AG09319 (cell line): Measurements from ENCODE around the gene PNKD.
A peak's percentile ranks its signal among the peaks of the same experiment; 100 is the strongest.

Experiments used
- DNase-seq: peaks from one replicate; pipeline ENCODE4 v3.0.0-alpha.2; 2010; ENCODE audit warnings: low read depth; ENCODE audit errors: extremely low read depth
- CTCF ChIP-seq: IDR thresholded peaks from 2 replicates; pipeline ENCODE4 v1.5.1; 2011; ENCODE audit warnings: low read depth, mild to moderate bottlenecking, inconsistent platforms, low read length, moderate library complexity

The PNKD gene

DNA sequence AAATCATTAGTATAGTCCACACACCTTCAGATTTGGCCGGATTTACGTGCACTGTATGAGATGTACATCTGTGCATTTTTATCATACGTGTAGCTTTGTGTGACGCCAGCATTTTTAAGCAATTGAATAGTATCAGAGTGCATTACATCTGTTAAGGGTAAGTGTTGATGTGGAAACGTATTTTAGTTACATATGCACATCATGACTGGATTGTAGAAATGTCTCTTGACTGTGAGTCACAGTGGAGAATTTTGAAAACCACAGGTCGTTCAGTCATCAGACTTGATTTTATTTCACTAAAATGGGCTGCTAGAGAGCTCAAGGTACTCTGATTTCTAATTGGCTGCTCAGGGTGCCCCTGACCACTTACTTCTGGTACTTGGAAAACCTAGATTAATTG is 14.9 kb upstream of the PNKD start:
- TF ChIP-seq CTCF: no peak
- no peak for DNase-seq

- no peak for TF ChIP-seq CTCF
- no peak for DNase-seq
Measured at GRCh38 chr2:218256612-218257350, 13.5 kb upstream of the PNKD start.

GRCh38 chr2:218257390-218257981 is 12.8 kb upstream of the PNKD start:
- TF ChIP-seq CTCF: peak; percentile 56
- no peak for DNase-seq

DNA sequence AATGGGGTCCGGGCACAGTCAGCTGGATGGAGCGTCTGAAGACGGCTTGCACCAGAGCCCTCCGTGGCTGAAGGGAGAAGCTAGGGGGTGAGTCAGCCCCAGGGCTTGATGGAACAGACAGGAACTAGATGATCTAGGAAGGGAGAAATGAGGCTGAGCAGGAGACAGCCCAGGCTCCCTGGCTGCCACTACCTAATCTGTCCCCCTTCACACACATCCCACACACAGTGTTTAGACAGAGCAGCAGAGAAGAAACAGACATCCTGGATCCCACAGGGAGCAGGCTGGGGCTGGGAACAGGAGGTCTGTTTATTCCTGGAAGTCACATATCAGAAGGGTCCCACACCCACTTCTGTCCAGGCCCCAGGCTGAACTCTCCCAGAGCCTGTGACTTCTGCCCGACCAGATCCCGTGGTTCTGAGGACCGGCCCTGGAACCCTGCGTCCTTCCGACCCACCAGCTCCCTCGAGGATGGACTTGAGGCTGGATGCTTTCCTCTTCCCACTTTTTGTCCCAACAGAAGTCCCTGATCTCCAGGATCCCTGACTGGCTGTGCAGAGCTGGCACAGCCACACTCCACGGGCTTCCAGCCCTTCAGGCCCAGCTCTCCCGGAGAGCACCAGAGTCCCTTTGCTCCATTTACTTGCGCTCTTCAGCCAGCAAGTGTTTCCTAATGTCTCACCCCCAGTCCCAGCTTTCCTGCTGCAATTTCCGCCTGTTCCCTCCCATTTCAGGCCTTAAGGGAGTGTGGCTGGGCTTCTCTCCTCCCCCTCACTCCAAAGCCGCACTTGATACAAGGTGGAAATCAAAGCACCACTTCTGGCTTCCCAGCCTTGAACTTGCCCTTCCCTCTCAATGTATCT is 11.0 kb upstream of the PNKD start:
- DNase-seq: no peak
- TF ChIP-seq CTCF: no peak

DNA sequence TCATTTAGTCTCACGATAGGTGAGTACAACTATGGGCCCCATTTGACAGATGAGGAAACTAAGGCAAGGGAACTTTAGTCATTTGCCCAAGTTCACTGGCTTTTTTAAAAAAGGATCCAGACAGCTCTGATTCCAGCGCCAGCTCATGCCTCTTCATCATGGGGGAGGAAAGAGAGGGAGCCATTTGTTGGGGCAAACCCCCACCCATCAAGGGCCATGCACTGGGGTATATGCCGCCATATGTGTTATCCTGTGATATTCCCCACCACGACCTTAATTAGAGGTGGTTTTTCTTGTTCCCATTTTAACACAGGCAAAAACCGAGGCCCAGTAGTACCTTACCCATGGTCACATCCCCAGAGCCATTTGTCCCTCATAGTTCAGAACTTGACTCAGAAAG is 10.2 kb upstream of the PNKD start:
- DNase-seq: no peak
- TF ChIP-seq CTCF: no peak

DNA sequence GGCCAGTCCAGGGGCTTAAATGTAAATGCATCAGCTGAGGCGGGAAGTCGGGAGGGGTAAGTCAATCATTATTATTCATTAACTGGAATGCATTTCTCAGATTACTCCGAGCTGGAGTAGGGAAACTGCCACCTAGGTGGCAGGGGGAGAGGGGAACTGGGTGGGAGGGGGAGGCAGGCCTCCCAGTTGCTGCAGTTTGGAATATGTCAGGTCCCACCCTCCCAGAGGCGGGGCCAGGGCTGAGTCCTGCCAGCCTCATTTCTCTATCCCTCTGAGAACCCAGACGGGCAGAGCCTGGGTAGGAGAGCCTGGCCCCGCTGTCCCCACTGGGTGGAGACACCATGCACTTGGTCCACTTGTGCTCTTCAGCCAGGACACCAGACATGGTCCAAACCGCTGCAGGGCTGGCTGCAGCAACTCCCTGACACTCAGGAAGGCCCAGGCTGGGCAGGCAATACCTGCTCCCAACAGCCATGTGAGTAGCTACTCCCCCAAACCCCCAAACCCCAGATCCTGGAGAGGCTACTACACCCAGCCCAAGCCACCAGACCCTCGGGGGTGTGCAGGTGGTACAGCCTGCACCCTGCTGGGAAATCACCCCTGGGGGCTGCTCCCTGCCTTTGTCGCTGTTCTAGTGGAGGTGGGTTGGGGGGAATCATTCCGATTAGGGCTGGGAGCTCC is 9.4 kb upstream of the PNKD start, which contains the start of gene GPBAR1:
TSS of gene GPBAR1 (plus strand) at position 274 of the 681 bp plus-strand sequence. CDS start 1,710 bp downstream, outside the sequence.
- TF ChIP-seq CTCF: no peak
- DNase-seq: no peak
